WERI-Rb-1 (cell line): Measurements from ENCODE around the gene VTI1A.

Source experiments
- DNase-seq: peaks from one replicate; pipeline ENCODE4 v3.0.0-alpha.2; 2020
- H3K27ac ChIP-seq: fragments of 250-450 bp; sonication (Bioruptor Pico); 2 replicates; pipeline ENCODE4 v1.5.1; 2020; ENCODE audit warnings: mild to moderate bottlenecking, moderate library complexity
- H3K27me3 ChIP-seq: fragments of 250-450 bp; sonication (Bioruptor Pico); 2 replicates; pipeline ENCODE4 v1.5.1; 2021; ENCODE audit warnings: mild to moderate bottlenecking, low read depth, moderate library complexity; ENCODE audit not compliant: insufficient read depth, severe bottlenecking
- H3K36me3 ChIP-seq: fragments of 250-450 bp; sonication (Bioruptor Pico); 2 replicates; pipeline ENCODE4 v1.5.1; 2020; ENCODE audit warnings: mild to moderate bottlenecking, moderate library complexity
- H3K4me3 ChIP-seq: 2 replicates; pipeline ENCODE4 v1.5.1; 2011; ENCODE audit warnings: low read depth, mild to moderate bottlenecking, control low read depth, low read length
- H3K9me3 ChIP-seq: fragments of 250-450 bp; sonication (Bioruptor Pico); 2 replicates; pipeline ENCODE4 v1.5.1; 2021; ENCODE audit warnings: mild to moderate bottlenecking, moderate library complexity; ENCODE audit not compliant: severe bottlenecking
- TF ChIP-seq, protein P1 (sequence below): IDR thresholded peaks from 2 replicates; pipeline ENCODE4 v1.5.1; 2011; ENCODE audit warnings: low read depth, mild to moderate bottlenecking, control low read depth, inconsistent platforms, low read length

VTI1A gene

DNA sequence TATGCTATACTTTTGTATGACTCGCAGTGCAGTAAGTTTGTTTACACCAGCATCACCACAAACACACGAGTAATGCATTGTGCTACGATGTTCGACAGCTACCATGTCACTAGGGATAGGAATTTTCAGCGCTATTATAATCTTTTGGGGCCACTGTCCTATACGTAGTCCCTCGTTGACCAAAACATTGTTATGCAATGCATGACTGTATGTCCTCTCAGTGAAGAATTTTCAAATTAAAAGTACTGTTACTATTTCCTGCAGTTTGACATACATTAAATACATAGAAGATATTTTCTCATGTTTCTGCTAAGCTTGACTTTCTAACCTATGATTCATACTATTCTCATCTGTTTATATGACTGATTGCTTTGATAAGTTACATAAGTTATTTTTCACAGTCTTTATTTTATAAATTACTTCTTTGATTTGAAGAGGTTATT lies 203.6 kb downstream of the VTI1A start:
- DNase-seq: no peak
- Histone ChIP-seq H3K36me3 (no peaks in the 10 kb centered on the region), H3K27me3 (no peaks in the 10 kb centered on the region), H3K4me3 (no peak overlapping the region), H3K9me3 (no peaks in the 10 kb centered on the region), H3K27ac (no peak overlapping the region)
- TF ChIP-seq, protein P1, sequence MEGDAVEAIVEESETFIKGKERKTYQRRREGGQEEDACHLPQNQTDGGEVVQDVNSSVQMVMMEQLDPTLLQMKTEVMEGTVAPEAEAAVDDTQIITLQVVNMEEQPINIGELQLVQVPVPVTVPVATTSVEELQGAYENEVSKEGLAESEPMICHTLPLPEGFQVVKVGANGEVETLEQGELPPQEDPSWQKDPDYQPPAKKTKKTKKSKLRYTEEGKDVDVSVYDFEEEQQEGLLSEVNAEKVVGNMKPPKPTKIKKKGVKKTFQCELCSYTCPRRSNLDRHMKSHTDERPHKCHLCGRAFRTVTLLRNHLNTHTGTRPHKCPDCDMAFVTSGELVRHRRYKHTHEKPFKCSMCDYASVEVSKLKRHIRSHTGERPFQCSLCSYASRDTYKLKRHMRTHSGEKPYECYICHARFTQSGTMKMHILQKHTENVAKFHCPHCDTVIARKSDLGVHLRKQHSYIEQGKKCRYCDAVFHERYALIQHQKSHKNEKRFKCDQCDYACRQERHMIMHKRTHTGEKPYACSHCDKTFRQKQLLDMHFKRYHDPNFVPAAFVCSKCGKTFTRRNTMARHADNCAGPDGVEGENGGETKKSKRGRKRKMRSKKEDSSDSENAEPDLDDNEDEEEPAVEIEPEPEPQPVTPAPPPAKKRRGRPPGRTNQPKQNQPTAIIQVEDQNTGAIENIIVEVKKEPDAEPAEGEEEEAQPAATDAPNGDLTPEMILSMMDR: no peak

DNA sequence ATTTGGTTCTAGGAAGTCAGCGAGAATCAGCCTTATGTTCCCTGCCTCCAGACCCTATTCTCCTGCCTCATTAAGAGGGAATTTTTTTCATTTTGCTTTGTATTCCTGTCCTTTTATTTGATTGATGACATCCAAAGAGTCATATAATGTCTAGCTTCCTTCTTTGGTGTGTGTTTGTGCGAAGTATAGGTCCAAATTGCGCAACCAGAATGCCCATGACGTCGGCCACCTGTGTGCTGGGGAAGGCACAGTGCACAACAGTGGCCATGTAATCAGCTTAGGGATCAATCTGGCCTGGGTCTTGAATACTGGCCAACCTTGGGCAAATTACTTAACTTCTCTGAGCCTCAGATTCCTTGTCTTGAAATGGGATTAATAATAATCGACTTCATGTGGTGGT lies 206.2 kb downstream of the VTI1A start:
- TF ChIP-seq, protein P1: no peak
- Histone ChIP-seq H3K27ac (no peak overlapping the region), H3K36me3 (no peaks in the 10 kb centered on the region), H3K9me3 (no peaks in the 10 kb centered on the region), H3K4me3 (no peak overlapping the region), H3K27me3 (no peaks in the 10 kb centered on the region)
- peak; percentile 8 for DNase-seq

DNA sequence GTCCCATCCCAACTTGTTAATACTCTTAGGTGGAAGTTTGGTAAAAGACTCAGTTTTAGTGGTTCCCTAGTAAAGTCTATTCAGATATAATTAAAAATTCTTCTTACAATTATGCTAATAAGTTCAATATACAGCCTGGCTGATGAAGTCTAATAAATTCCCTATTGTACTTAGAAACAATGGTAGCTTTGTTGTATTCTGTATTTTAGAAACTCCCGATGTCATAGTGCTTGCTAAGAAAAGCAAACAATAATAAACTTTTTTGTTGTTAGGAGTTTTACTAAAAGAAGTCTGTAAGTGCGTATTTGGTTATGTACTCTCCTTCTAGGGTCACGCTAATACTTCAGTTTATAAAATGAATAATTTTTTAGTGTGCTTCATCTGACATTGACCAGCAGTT lies 206.8 kb downstream of the VTI1A start:
- Histone ChIP-seq H3K27ac (no peak overlapping the region), H3K9me3 (no peaks in the 10 kb centered on the region), H3K27me3 (no peaks in the 10 kb centered on the region), H3K36me3 (no peaks in the 10 kb centered on the region), H3K4me3 (no peak overlapping the region)
- no peak for DNase-seq
- TF ChIP-seq, protein P1: no peak

DNA sequence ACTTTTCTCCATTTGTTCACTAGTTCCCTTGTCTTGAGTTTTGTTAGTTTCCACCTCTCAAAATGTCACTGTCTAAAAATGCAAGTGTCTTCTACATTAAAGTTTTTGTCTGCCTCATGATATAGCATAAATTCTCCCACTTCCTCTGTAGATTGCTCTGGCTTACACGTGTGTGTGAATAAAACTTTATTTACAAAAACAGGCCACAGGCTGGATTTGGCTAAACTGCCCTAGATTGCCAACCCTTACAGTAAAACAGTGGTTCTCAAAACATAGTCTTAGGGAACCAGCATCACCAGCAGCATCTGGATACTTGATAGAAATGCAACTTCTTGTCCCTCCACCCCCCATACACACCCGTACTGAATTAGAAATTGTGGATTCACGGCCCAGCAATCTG lies 207.8 kb downstream of the VTI1A start:
- H3K9me3 ChIP-seq: no peaks in the 10 kb centered on the region
- no peak for DNase-seq
- H3K36me3 ChIP-seq: no peaks in the 10 kb centered on the region
- no peak overlapping the region for H3K27ac ChIP-seq
- no peaks in the 10 kb centered on the region for H3K27me3 ChIP-seq
- H3K4me3 ChIP-seq: no peak overlapping the region
- TF ChIP-seq, protein P1: no peak

DNA sequence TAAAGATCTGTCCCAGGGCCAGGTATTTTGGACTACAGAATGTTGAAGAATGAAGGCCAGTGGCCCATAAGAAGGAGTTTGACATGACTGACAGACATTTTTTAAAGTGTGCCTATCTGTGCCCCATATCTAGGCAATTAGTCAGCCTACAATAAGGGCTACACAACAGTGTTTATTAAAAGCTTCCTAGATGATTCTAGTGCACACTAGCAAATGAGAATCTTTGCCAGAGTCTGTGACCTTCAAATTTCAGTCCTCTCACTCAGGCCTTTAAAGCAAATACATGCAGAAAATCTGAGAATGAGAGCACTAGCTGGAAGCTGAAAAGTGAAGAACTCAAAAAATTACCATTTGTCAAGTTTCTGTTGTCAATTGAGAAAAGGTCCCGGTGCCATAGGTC lies 208.7 kb downstream of the VTI1A start:
- Histone ChIP-seq H3K9me3 (no peaks in the 10 kb centered on the region), H3K27ac (no peak overlapping the region), H3K36me3 (no peaks in the 10 kb centered on the region), H3K4me3 (no peak overlapping the region), H3K27me3 (no peaks in the 10 kb centered on the region)
- TF ChIP-seq, protein P1: no peak
- DNase-seq: no peak

DNA sequence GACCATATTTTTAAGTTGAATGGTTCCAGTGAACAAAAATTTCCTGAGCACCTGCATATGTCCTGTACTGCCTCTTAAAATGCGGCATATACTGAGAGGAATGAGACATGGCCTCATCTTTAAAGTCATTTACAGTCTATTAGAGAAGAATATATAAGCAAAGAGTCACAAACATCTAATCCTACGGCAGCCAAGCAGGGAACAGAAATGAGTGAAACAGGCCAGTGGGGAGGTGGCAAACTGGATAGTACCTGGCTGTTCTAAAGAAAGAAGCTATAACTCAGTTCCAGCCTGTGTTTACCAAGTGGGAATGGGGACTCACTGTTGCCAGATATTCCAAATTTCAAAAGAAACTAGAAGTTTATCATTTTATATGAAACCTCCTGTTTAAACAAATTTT lies 211.4 kb downstream of the VTI1A start:
- no peak for DNase-seq
- Histone ChIP-seq H3K27me3 (no peaks in the 10 kb centered on the region), H3K4me3 (no peak overlapping the region), H3K36me3 (no peaks in the 10 kb centered on the region), H3K9me3 (no peaks in the 10 kb centered on the region), H3K27ac (no peak overlapping the region)
- TF ChIP-seq, protein P1: no peak
